ENCODE measurements around the gene STRC.
"Not testable (repeated sequence)": the region's sequence is repeated elsewhere in the genome, so short reads cannot be mapped to it uniquely, and the experiment has no call there.

DNA sequence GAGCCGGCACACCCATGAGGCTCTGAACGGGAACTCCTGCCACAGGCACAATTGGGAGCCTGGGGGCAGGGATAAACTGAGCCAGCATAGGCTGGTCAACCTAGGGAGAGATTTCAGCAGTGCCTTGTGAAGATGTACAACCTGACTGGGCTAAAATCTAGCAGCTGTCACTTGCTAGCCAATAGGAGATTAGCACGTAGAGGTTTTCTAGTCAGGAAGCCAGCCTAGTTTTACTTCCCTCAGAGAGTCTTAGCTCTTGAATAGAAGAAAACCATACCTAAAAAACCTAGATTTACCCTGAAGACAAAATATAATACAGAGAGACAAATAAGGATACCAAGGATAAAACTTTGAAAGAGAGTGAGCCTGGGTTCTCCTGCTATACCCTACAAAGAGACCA lies 55.8 kb downstream of the STRC start:
- TF ChIP-seq POLR2A, CTCF (IDR thresholded peaks at IDR 0.05): not testable (repeated sequence)

All from breast epithelium (tissue), 3 donors.